ENCODE results near the gene RSBN1L. TPM values are rescaled to one million over a fixed set of nuclear protein-coding genes. Genes with fewer than 3 reads are reported as not detected.

The RSBN1L gene
- total and polyA plus RNA-seq, 2 donors (not counting 3 experiments of a cell fraction or from before 2014, with no cell fraction given) = 3.0 to 13.1 TPM

GRCh38 chr7:77786018-77786417 is 89.8 kb downstream of the RSBN1L start:
- Histone ChIP-seq H3K4me2 (ENCODE audit: insufficient read depth, low read length) (no peak overlapping the region), H3K4me3 (replicated peaks in 1 of 3; ENCODE audit: insufficient read depth in 1 of 3, low read depth in 1 of 3, low read length in 3 of 3) (no peak overlapping the region), H2AFZ (ENCODE audit: low read depth, low read length) (no peak overlapping the region), H3K36me3 (ENCODE audit: control insufficient read depth in 2 of 2, extremely low read depth in 1 of 2, insufficient read depth in 2 of 2, low read length in 2 of 2) (no peaks in the 10 kb centered on the region), H3K9me1 (replicated peaks; ENCODE audit: control insufficient read depth, extremely low read depth, insufficient read depth, low read length) (no peaks in the 10 kb centered on the region), H3K9me3 (replicated peaks; ENCODE audit: control insufficient read depth, insufficient read depth, low read length) (no peaks in the 10 kb centered on the region), H3K79me2 (ENCODE audit: control insufficient read depth, insufficient read depth, low read length) (no peaks in the 10 kb centered on the region), H3K4me1 (ENCODE audit: control insufficient read depth, extremely low read depth, insufficient read depth, low read length) (no peaks in the 10 kb centered on the region), H4K20me1 (replicated peaks; ENCODE audit: control insufficient read depth, extremely low read depth, insufficient read depth, low read length) (no peaks in the 10 kb centered on the region), H3K9ac (replicated peaks; ENCODE audit: extremely low read depth, insufficient read depth, low read length) (no peak overlapping the region), H3K27ac (ENCODE audit: insufficient read depth, low read depth, low read length) (no peak overlapping the region), H3K27me3 (ENCODE audit: control insufficient read depth in 2 of 2, insufficient read depth in 2 of 2, low read length in 2 of 2) (no peaks in the 10 kb centered on the region)
- ChIA-PET CTCF (no interaction called here), POLR2A (no interaction called here)
- no peak for DNase-seq (ENCODE audit: low read depth, low spot score)
- TF ChIP-seq GATA2 (IDR thresholded peaks at IDR 0.05; ENCODE audit: insufficient read depth, insufficient read length, low read depth, low read length) = no peak
- TF ChIP-seq JUN (IDR thresholded peaks at IDR 0.05; ENCODE audit: borderline replicate concordance, insufficient read depth, insufficient read length, low read depth) = no peak
- TF ChIP-seq MYC (IDR thresholded peaks at IDR 0.05; ENCODE audit: low read depth, low read length) = no peak
- TF ChIP-seq POLR2AphosphoS5 (IDR thresholded peaks at IDR 0.05; ENCODE audit: insufficient read depth, low read depth, low read length) = no peak
- no peak for TF ChIP-seq MAX (IDR thresholded peaks at IDR 0.05; ENCODE audit: insufficient read depth, insufficient read length)
- no peak for TF ChIP-seq CTCF (IDR thresholded peaks at IDR 0.05; ENCODE audit: extremely low read depth in 1 of 2, insufficient read depth in 1 of 2, low read depth in 1 of 2, low read length in 2 of 2)
- BruUV-seq (replicated peaks) = no TSS peak
- intact Hi-C loops (cut with micrococcal nuclease) = no loop called here
- FAIRE-seq = no peak
- dilution Hi-C loops (cut with MboI; ENCODE audit: extremely low pct_ligation_motif_present, low sequenced_read_pairs) = no loop called here

- Histone ChIP-seq H3K36me3 (ENCODE audit: control insufficient read depth in 2 of 2, extremely low read depth in 1 of 2, insufficient read depth in 2 of 2, low read length in 2 of 2) (no peaks in the 10 kb centered on the region), H3K79me2 (ENCODE audit: control insufficient read depth, insufficient read depth, low read length) (no peaks in the 10 kb centered on the region), H3K9ac (replicated peaks; ENCODE audit: extremely low read depth, insufficient read depth, low read length) (no peak overlapping the region), H2AFZ (ENCODE audit: low read depth, low read length) (no peak overlapping the region), H3K4me1 (ENCODE audit: control insufficient read depth, extremely low read depth, insufficient read depth, low read length) (no peaks in the 10 kb centered on the region), H3K9me3 (replicated peaks; ENCODE audit: control insufficient read depth, insufficient read depth, low read length) (no peaks in the 10 kb centered on the region), H3K4me2 (ENCODE audit: insufficient read depth, low read length) (no peak overlapping the region), H3K9me1 (replicated peaks; ENCODE audit: control insufficient read depth, extremely low read depth, insufficient read depth, low read length) (no peaks in the 10 kb centered on the region), H3K27me3 (ENCODE audit: control insufficient read depth in 2 of 2, insufficient read depth in 2 of 2, low read length in 2 of 2) (no peaks in the 10 kb centered on the region), H4K20me1 (replicated peaks; ENCODE audit: control insufficient read depth, extremely low read depth, insufficient read depth, low read length) (no peaks in the 10 kb centered on the region), H3K27ac (ENCODE audit: insufficient read depth, low read depth, low read length) (no peak overlapping the region), H3K4me3 (replicated peaks in 1 of 3; ENCODE audit: insufficient read depth in 1 of 3, low read depth in 1 of 3, low read length in 3 of 3) (no peak overlapping the region)
- no peak for TF ChIP-seq EZH2 (IDR thresholded peaks at IDR 0.05; ENCODE audit: borderline replicate concordance, low read depth, low read length, severe bottlenecking)
- POLR2A ChIA-PET = no interaction called here
- intact Hi-C loops (cut with micrococcal nuclease) = no loop called here
- DNase-seq (ENCODE audit: low read depth, low spot score) (no peak), FAIRE-seq (no peak)
- CTCF ChIA-PET = no interaction called here
- dilution Hi-C loops (cut with MboI; ENCODE audit: extremely low pct_ligation_motif_present, low sequenced_read_pairs) = no loop called here
- BruUV-seq (replicated peaks) = no TSS peak
These were observed 90.5 kb downstream of the RSBN1L start for GRCh38 chr7:77786741-77787140.
